CD14-positive monocyte (primary cell): ENCODE measurements around the gene ATP1B3. TPM values are rescaled to one million over a fixed set of nuclear protein-coding genes. Genes with fewer than 3 reads are reported as not detected.
A peak's percentile ranks its signal among the peaks of the same experiment; 100 is the strongest.

Source experiments
- DNase-seq, 3 donors: peaks; one replicate each; pipeline ENCODE4 v3.0.0-alpha.2; 2011 to 2022
- H2AFZ ChIP-seq: 2 replicates; pipeline ENCODE4 v1.6.0; 2012; ENCODE audit warnings: mild to moderate bottlenecking, low read depth, low read length, inconsistent platforms; ENCODE audit not compliant: insufficient read depth, poor library complexity, severe bottlenecking
- H3K27ac ChIP-seq, 2 donors: 1 replicate in 1 of 2; 2 replicates in 1 of 2; pipeline ENCODE4 v1.5.1; 2012 to 2013; ENCODE audit warnings: low read length in 2 of 2, control low read depth in 1 of 2, inconsistent platforms in 1 of 2, low read depth in 1 of 2, mild to moderate bottlenecking in 1 of 2
- H3K27me3 ChIP-seq, 2 donors: one replicate each; pipeline versions ENCODE4 v1.6.0 to v1.6.1; 2011 to 2013; ENCODE audit warnings: low read length in 2 of 2; ENCODE audit not compliant: control insufficient read depth in 2 of 2, insufficient read depth in 2 of 2
- H3K36me3 ChIP-seq, 2 donors: replicated peaks in 1 of 2; 1 replicate in 1 of 2; 2 replicates in 1 of 2; pipeline versions ENCODE4 v1.5.1 to v1.6.1; 2012 to 2013; ENCODE audit warnings: low read length in 2 of 2, control low read depth in 1 of 2, inconsistent platforms in 1 of 2, mild to moderate bottlenecking in 1 of 2; ENCODE audit not compliant: insufficient read depth in 2 of 2, control insufficient read depth in 1 of 2
- H3K4me1 ChIP-seq, 2 donors: 1 replicate in 1 of 2; 2 replicates in 1 of 2; pipeline versions ENCODE4 v1.5.1 to v1.6.1; 2012 to 2013; ENCODE audit warnings: low read length in 2 of 2, control low read depth in 1 of 2, inconsistent platforms in 1 of 2, mild to moderate bottlenecking in 1 of 2, moderate library complexity in 1 of 2; ENCODE audit not compliant: insufficient read depth in 2 of 2, control insufficient read depth in 1 of 2
- H3K4me2 ChIP-seq: replicated peaks from 2 replicates; pipeline ENCODE3; 2012; ENCODE audit warnings: low read length, moderate library complexity, mild to moderate bottlenecking; ENCODE audit not compliant: poor library complexity, severe bottlenecking; ENCODE audit errors: extremely low read depth
- H3K4me3 ChIP-seq, 3 experiments: fragments of 200-600 bp in 1 of 3; sonication (generic) in 1 of 3; replicated peaks in 1 of 3; 1 replicate in 2 of 3; 2 replicates in 1 of 3; pipeline ENCODE4 v1.5.1; 2011 to 2013; ENCODE audit warnings: low read length in 3 of 3, mild to moderate bottlenecking in 3 of 3, control low read depth in 2 of 3, low read depth in 2 of 3, inconsistent platforms in 1 of 3, moderate library complexity in 1 of 3
- H3K79me2 ChIP-seq: 2 replicates; pipeline ENCODE4 v1.6.0; 2012; ENCODE audit warnings: mild to moderate bottlenecking, control low read depth, inconsistent platforms, low read length, moderate library complexity; ENCODE audit not compliant: insufficient read depth
- H3K9ac ChIP-seq: 2 replicates; pipeline ENCODE4 v1.6.0; 2017; ENCODE audit warnings: low read length, mild to moderate bottlenecking; ENCODE audit not compliant: insufficient read depth, poor library complexity, severe bottlenecking
- H3K9me3 ChIP-seq, 2 donors: replicated peaks in 1 of 2; 1 replicate in 1 of 2; 2 replicates in 1 of 2; pipeline versions ENCODE4 v1.5.1 to v1.6.1; 2012 to 2013; ENCODE audit warnings: low read length in 2 of 2, control low read depth in 1 of 2; ENCODE audit not compliant: control insufficient read depth in 1 of 2, insufficient read depth in 1 of 2
- H4K20me1 ChIP-seq: 2 replicates; pipeline ENCODE4 v1.6.0; 2012; ENCODE audit warnings: mild to moderate bottlenecking, low read length, control low read depth, moderate library complexity; ENCODE audit not compliant: insufficient read depth
- H3K27ac Mint-ChIP-seq, 7 donors: one replicate each; pipeline ENCODE4 v1.8.0; 2020; ENCODE audit warnings: mild to moderate bottlenecking in 7 of 7, mixed read lengths in 7 of 7, moderate library complexity in 6 of 7, inconsistent platforms in 2 of 7
- H3K27me3 Mint-ChIP-seq, 3 donors: one replicate each; pipeline ENCODE4 v1.8.0; 2021 to 2022; ENCODE audit warnings: low read depth in 3 of 3, mild to moderate bottlenecking in 3 of 3, mixed read lengths in 3 of 3, moderate library complexity in 3 of 3, inconsistent platforms in 1 of 3
- H3K36me3 Mint-ChIP-seq, 2 donors: one replicate each; pipeline ENCODE4 v1.8.0; 2020; ENCODE audit warnings: mixed read lengths in 2 of 2, inconsistent platforms in 1 of 2, mild to moderate bottlenecking in 1 of 2
- H3K4me1 Mint-ChIP-seq: one replicate; pipeline ENCODE4 v1.8.0; 2020; ENCODE audit warnings: mild to moderate bottlenecking, mixed read lengths
- H3K4me3 Mint-ChIP-seq, 2 donors: one replicate each; pipeline ENCODE4 v1.8.0; 2020; ENCODE audit warnings: mild to moderate bottlenecking in 2 of 2, mixed read lengths in 2 of 2, moderate library complexity in 1 of 2
- H3K9me3 Mint-ChIP-seq, 7 donors: one replicate each; pipeline ENCODE4 v1.8.0; 2020 to 2022; ENCODE audit warnings: mixed read lengths in 7 of 7, mild to moderate bottlenecking in 6 of 7, moderate library complexity in 6 of 7, inconsistent platforms in 2 of 7
- CTCF ChIP-seq: fragments of 200-600 bp; IDR thresholded peaks from one replicate; pipeline ENCODE4 v1.8.0; 2022; ENCODE audit warnings: antibody characterized with exemption, mild to moderate bottlenecking
- whole genome bisulfite sequencing: methylation state at CpG from one replicate; pipeline ENCODE4 v1.1.5; 2013; ENCODE audit warnings: missing lambda C conversion rate; ENCODE audit not compliant: insufficient coverage; 5-methylcytosine and 5-hydroxymethylcytosine counted together
- intact Hi-C, 2 donors: fragments of 100-400 bp; cut with micrococcal nuclease; formaldehyde crosslinking; loops; one replicate each; pipeline versions ENCODE4 v1.15.0 to v1.15.1; 2023
- polyA plus RNA-seq, 3 donors: library from polyadenylated mRNA; depleted of rRNA in 1 of 3; unstranded in 2 of 3; stranded (reverse) in 1 of 3; fragments of 300-500 nt in 2 of 3; fragments of >200 nt in 1 of 3; fragmentation: Illumina TruSeq in 2 of 3; gene quantifications; 1 replicate in 2 of 3; 2 replicates in 1 of 3; pipeline ENCODE4 v1.2.3, GENCODE V29; 2012 to 2021

ATP1B3 gene
- polyA plus RNA-seq, 3 donors = 90.6 to 208 (median 177) TPM

- intact Hi-C loops = no loop called here
- no peaks in the 10 kb centered on the region for H3K27me3 Mint-ChIP-seq
- H3K79me2 ChIP-seq = peaks cover 64% of the 10 kb centered on the region
Measured at GRCh38 chr3:141898908-141899307, 22.5 kb downstream of the ATP1B3 start.

GRCh38 chr3:141900343-141900742 lies 23.9 kb downstream of the ATP1B3 start:
- Mint-ChIP-seq H3K4me3 (no peak overlapping the region), H3K27ac (peak overlapping the region in 1 of 7 donors; percentile 42), H3K36me3 (peaks cover 45 to 62% of the 10 kb centered on the region in 2 donors), H3K27me3 (no peaks in the 10 kb centered on the region), H3K9me3 (peaks cover 9 to 17% (median 14%) of the 10 kb centered on the region in 7 donors), H3K4me1 (no peaks in the 10 kb centered on the region)
- Histone ChIP-seq H2AFZ (no peak overlapping the region), H3K4me3 (no peak overlapping the region), H3K79me2 (peaks cover 56% of the 10 kb centered on the region), H3K36me3 (peaks cover 12 to 41% of the 10 kb centered on the region in 2 donors), H3K27ac (no peak overlapping the region), H3K9ac (no peak overlapping the region), H3K4me2 (no peak overlapping the region), H3K27me3 (no peaks in the 10 kb centered on the region), H3K4me1 (no peaks in the 10 kb centered on the region), H4K20me1 (peaks cover 42% of the 10 kb centered on the region), H3K9me3 (peaks cover 7 to 15% of the 10 kb centered on the region in 2 donors)
- WGBS = 100% methylated on average over 2 of the region's 3 CpGs
- intact Hi-C loops = no loop called here
- no peak for DNase-seq
- no peak for TF ChIP-seq CTCF

More at GRCh38 chr3:141898908-141899307, 22.5 kb downstream of the ATP1B3 start:
- H2AFZ ChIP-seq = no peak overlapping the region
- no peaks in the 10 kb centered on the region for H3K27me3 ChIP-seq
- H3K4me2 ChIP-seq = no peak overlapping the region
- peaks cover 5% of the 10 kb centered on the region for H3K4me1 Mint-ChIP-seq
- WGBS = no CpG with 5 or more reads among the region's 1 CpG
- peaks cover 7 to 15% of the 10 kb centered on the region in 2 donors for H3K9me3 ChIP-seq
- DNase-seq = no peak
- peak overlapping the region in 1 of 7 donors; percentile 6 for H3K27ac Mint-ChIP-seq
- H3K4me3 Mint-ChIP-seq = no peak overlapping the region
- H3K9me3 Mint-ChIP-seq = peaks cover 9 to 17% (median 14%) of the 10 kb centered on the region in 7 donors
- H3K9ac ChIP-seq = no peak overlapping the region
- peaks cover 3 to 7% of the 10 kb centered on the region in 2 donors for H3K4me1 ChIP-seq
- peaks cover 4 to 28% of the 10 kb centered on the region in 2 donors for H3K36me3 ChIP-seq
- TF ChIP-seq CTCF = no peak
- peaks cover 56% of the 10 kb centered on the region for H4K20me1 ChIP-seq
- no peak overlapping the region for H3K27ac ChIP-seq
- H3K36me3 Mint-ChIP-seq = peaks cover 37 to 53% of the 10 kb centered on the region in 2 donors
- no peak overlapping the region for H3K4me3 ChIP-seq
